Fibroblast of lung (primary cell): ENCODE results near the gene USH1G. TPM values are rescaled to one million over a fixed set of nuclear protein-coding genes. Genes with fewer than 3 reads are reported as not detected.
"Not testable (repeated sequence)": the region's sequence is repeated elsewhere in the genome, so short reads cannot be mapped to it uniquely, and the experiment has no call there.

Experiments used
- DNase-seq, 2 donors: peaks; one replicate each; pipeline versions ENCODE4 v3.0.0 to v3.0.0-alpha.2; 2010; ENCODE audit warnings: low read depth in 2 of 2
- H2AFZ ChIP-seq: 2 replicates; pipeline ENCODE4 v1.5.1; 2012; ENCODE audit warnings: low read length, control low read depth, inconsistent platforms
- H3K27ac ChIP-seq: 2 replicates; pipeline ENCODE4 v1.5.1; 2011; ENCODE audit warnings: low read length, control low read depth; ENCODE audit not compliant: insufficient read depth
- H3K27me3 ChIP-seq: 2 replicates; pipeline ENCODE4 v1.5.1; 2011; ENCODE audit warnings: mild to moderate bottlenecking, low read length; ENCODE audit not compliant: control insufficient read depth, insufficient read depth
- H3K36me3 ChIP-seq: 2 replicates; pipeline ENCODE4 v1.5.1; 2011; ENCODE audit warnings: low read length; ENCODE audit not compliant: control insufficient read depth, insufficient read depth
- H3K4me1 ChIP-seq: 2 replicates; pipeline ENCODE4 v1.5.1; 2011; ENCODE audit warnings: low read length; ENCODE audit not compliant: control insufficient read depth, insufficient read depth; ENCODE audit errors: extremely low read depth
- H3K4me2 ChIP-seq: 2 replicates; pipeline ENCODE4 v1.5.1; 2011; ENCODE audit warnings: low read length, control low read depth; ENCODE audit not compliant: insufficient read depth; ENCODE audit errors: extremely low read depth
- H3K4me3 ChIP-seq, 4 experiments: fragments of 200-600 bp in 1 of 4; sonication (generic) in 1 of 4; replicated peaks in 1 of 4; 2 replicates each; pipeline ENCODE4 v1.5.1; 2011 to 2016; ENCODE audit warnings: low read length in 4 of 4, low read depth in 3 of 4, mild to moderate bottlenecking in 3 of 4, control low read depth in 2 of 4, inconsistent platforms in 1 of 4, mixed read lengths in 1 of 4; ENCODE audit not compliant: insufficient read depth in 1 of 4; ENCODE audit errors: control extremely low read depth in 1 of 4
- H3K79me2 ChIP-seq: 2 replicates; pipeline ENCODE4 v1.5.1; 2012; ENCODE audit warnings: mild to moderate bottlenecking, low read length, inconsistent platforms; ENCODE audit not compliant: control insufficient read depth, insufficient read depth
- H3K9ac ChIP-seq: 2 replicates; pipeline ENCODE4 v1.5.1; 2011; ENCODE audit warnings: mild to moderate bottlenecking, low read length, control low read depth; ENCODE audit not compliant: insufficient read depth
- H3K9me3 ChIP-seq: 2 replicates; pipeline ENCODE4 v1.5.1; 2012; ENCODE audit warnings: low read depth, low read length; ENCODE audit not compliant: control insufficient read depth, insufficient read depth
- H4K20me1 ChIP-seq: 2 replicates; pipeline ENCODE4 v1.5.1; 2011; ENCODE audit warnings: low read length; ENCODE audit not compliant: control insufficient read depth, insufficient read depth; ENCODE audit errors: extremely low read depth
- EZH2 ChIP-seq: IDR thresholded peaks from 2 replicates; pipeline ENCODE4 v1.5.1; 2012; ENCODE audit warnings: low read length, control low read depth, mild to moderate bottlenecking; ENCODE audit errors: missing control alignments
- polyA plus RNA-seq, 2 donors: library from polyadenylated mRNA; depleted of rRNA in 1 of 2; stranded (reverse) in 1 of 2; unstranded in 1 of 2; fragments of >200 nt; gene quantifications; 2 replicates each; pipeline ENCODE4 v1.2.1, GENCODE V29; 2011 to 2012; ENCODE audit warnings: missing spikeins in 1 of 2
- total RNA-seq: library from RNA; depleted of rRNA; stranded (reverse); fragments of >200 nt; gene quantifications from 2 replicates; pipeline ENCODE4 v1.2.1, GENCODE V29; 2014
- TF ChIP-seq, protein P1 (sequence below), 2 donors: IDR thresholded peaks in 1 of 2; conservative IDR thresholded peaks in 1 of 2; 1 replicate in 1 of 2; 2 replicates in 1 of 2; pipeline ENCODE4 v1.5.1; 2011 to 2012; ENCODE audit warnings: low read length in 2 of 2, control low read depth in 1 of 2, inconsistent platforms in 1 of 2, low read depth in 1 of 2, mild to moderate bottlenecking in 1 of 2

Gene USH1G
- total and polyA plus RNA-seq, 2 donors (not counting 1 experiment from before 2014, with no cell fraction given) = not detected

DNA sequence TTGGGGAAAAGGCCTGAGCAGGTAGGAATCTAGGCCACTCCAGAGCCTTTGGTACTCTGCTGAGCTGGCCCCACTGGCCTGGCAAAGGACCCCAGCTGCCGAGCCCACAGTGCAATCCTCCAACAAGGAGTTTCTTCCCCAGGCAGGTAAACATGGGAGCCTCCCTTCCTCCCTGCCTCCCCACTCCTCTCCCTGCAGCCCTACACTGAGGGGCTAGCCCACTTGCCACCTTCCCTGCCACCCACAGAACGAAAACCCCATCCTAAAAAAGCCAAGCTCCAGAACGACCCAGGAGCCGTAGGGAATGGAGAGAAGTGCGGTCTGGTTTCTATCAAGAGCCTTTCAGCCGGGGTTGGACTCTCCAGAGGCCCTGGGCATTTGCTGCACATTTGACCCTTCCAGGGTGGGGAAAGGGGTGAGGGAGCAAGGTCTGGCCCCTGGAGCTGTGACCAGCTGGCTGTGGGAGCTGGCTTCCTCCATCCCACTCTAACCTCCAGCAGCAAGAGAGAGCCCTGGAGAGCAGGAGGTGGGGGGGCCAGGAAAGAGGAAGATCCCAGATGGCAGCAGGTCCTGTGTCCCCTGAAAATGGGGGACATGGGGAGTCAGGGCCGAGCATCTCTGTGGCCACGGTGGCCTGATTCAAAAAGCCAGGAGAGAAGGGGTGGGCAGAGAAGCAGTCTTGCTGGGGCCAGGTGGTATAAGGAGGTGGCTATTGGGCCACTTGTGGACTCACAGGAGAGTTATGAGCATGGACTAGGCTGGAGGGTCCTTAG lies 48.2 kb upstream of the USH1G start:
- no peak for TF ChIP-seq EZH2
- TF ChIP-seq, protein P1, sequence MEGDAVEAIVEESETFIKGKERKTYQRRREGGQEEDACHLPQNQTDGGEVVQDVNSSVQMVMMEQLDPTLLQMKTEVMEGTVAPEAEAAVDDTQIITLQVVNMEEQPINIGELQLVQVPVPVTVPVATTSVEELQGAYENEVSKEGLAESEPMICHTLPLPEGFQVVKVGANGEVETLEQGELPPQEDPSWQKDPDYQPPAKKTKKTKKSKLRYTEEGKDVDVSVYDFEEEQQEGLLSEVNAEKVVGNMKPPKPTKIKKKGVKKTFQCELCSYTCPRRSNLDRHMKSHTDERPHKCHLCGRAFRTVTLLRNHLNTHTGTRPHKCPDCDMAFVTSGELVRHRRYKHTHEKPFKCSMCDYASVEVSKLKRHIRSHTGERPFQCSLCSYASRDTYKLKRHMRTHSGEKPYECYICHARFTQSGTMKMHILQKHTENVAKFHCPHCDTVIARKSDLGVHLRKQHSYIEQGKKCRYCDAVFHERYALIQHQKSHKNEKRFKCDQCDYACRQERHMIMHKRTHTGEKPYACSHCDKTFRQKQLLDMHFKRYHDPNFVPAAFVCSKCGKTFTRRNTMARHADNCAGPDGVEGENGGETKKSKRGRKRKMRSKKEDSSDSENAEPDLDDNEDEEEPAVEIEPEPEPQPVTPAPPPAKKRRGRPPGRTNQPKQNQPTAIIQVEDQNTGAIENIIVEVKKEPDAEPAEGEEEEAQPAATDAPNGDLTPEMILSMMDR (conservative IDR thresholded peaks at IDR 0.05 in 1 of 2, IDR thresholded peaks at IDR 0.05 in 1 of 2; ENCODE audit: low read depth in 1 of 2, low read length in 2 of 2) = no peak
- Histone ChIP-seq H3K27me3 (peaks cover 27% of the 10 kb centered on the region), H3K9me3 (no peaks in the 10 kb centered on the region), H3K79me2 (no peaks in the 10 kb centered on the region), H2AFZ (no peak overlapping the region), H3K4me3 (no peak overlapping the region), H3K4me1 (no peaks in the 10 kb centered on the region), H3K27ac (no peak overlapping the region), H4K20me1 (no peaks in the 10 kb centered on the region), H3K9ac (no peak overlapping the region), H3K4me2 (no peak overlapping the region), H3K36me3 (no peaks in the 10 kb centered on the region)
- no peak for DNase-seq

DNA sequence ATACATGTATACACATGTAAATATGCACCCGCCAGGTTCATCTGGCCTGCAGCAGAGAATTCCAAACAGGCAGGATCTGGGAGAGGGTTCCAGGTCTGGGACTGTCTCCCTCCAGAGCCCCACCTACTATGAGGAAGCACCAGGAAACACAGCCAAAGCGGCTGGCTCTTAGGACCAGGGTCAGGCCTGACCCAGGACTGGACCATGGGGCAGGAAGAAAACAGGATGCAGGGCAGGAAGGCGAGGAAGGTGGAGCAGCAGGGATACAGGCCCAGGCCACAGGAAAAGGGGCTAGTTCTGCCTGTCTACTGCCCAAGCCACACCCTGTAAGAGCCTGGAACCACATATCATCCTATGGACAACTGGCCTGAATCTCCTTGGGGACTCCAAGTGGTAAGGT lies 47.3 kb upstream of the USH1G start:
- no peaks in the 10 kb centered on the region for H3K79me2 ChIP-seq
- no peak for TF ChIP-seq EZH2
- TF ChIP-seq, protein P1 (conservative IDR thresholded peaks at IDR 0.05 in 1 of 2, IDR thresholded peaks at IDR 0.05 in 1 of 2; ENCODE audit: low read depth in 1 of 2, low read length in 2 of 2) = no peak
- H3K9ac ChIP-seq = no peak overlapping the region
- no peak overlapping the region for H3K4me3 ChIP-seq
- DNase-seq = no peak
- H3K36me3 ChIP-seq = no peaks in the 10 kb centered on the region
- H3K4me1 ChIP-seq = no peaks in the 10 kb centered on the region
- no peaks in the 10 kb centered on the region for H3K9me3 ChIP-seq
- no peak overlapping the region for H2AFZ ChIP-seq
- no peak overlapping the region for H3K27ac ChIP-seq
- no peak overlapping the region for H3K4me2 ChIP-seq
- H4K20me1 ChIP-seq = no peaks in the 10 kb centered on the region
- peaks cover 27% of the 10 kb centered on the region for H3K27me3 ChIP-seq

DNA sequence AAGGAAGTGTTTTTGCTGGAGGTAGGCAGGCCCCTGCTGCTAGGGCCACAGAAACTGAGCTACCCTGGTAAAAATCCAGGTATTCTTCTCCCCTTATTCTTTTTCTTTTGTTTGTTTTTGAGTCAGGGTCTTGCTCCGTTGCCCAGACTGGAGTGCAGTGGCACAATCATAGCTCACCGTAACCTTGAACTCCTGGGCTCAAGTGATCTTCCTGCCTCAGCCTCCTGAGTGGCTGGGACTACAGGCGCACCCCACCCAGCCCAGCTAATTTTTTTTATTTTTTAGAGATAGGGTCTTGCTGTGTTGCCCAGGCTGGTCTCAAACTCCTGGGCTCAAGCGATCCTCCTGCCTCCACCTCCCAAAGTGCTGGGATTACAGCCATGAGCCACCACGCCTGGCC lies 46.4 kb upstream of the USH1G start:
- H3K4me1 ChIP-seq, H4K20me1 ChIP-seq, H3K27ac ChIP-seq, H2AFZ ChIP-seq, H3K9me3 ChIP-seq, H3K4me2 ChIP-seq, H3K36me3 ChIP-seq, H3K9ac ChIP-seq, DNase-seq, H3K4me3 ChIP-seq, H3K79me2 ChIP-seq: not testable (repeated sequence)
- H3K27me3 ChIP-seq = peaks cover 25% of the 10 kb centered on the region
